ENCODE results near the gene AHNAK. TPM values are rescaled to one million over a fixed set of nuclear protein-coding genes. Genes with fewer than 3 reads are reported as not detected.

AHNAK gene
- total RNA-seq, 3 donors from 2014 or later (not counting 1 experiment from before 2014, with no cell fraction given), result 623 to 740 (median 677) TPM

GRCh38 chr11:62542750-62543567 lies 3.6 kb downstream of the AHNAK start:
- H3K27ac ChIP-seq (ENCODE audit: low read length), result peak overlapping the region; percentile 94
- H3K4me3 ChIP-seq (ENCODE audit: low read length), result peak overlapping the region; percentile 95
- peaks cover 2% of the 10 kb centered on the region for H3K36me3 ChIP-seq (ENCODE audit: control insufficient read depth, insufficient read depth, low read length)
- no peaks in the 10 kb centered on the region for H3K9me3 ChIP-seq (ENCODE audit: control insufficient read depth, insufficient read depth, low read length)
- H3K27me3 ChIP-seq (ENCODE audit: control insufficient read depth, insufficient read depth, low read length), result no peaks in the 10 kb centered on the region
- Mint-ChIP-seq H3K4me3 (peak overlapping the region; percentile 97), H3K36me3 (no peaks in the 10 kb centered on the region), H3K9me3 (no peaks in the 10 kb centered on the region), H3K4me1 (peaks cover 71 to 82% of the 10 kb centered on the region in 2 donors), H3K27ac (peak overlapping the region; percentile 92 to 94), H3K27me3 (ENCODE audit: low read depth in 2 of 2) (no peaks in the 10 kb centered on the region)
- peaks cover 81% of the 10 kb centered on the region for H3K4me1 ChIP-seq (ENCODE audit: control insufficient read depth, insufficient read depth, low read length)
- DNase-seq (peak; percentile 67 to 85), ATAC-seq (peak; percentile 59 to 70 (median 59))
- 8% methylated on average over 30 of the region's 30 CpGs for WGBS (ENCODE audit: insufficient coverage)
- intact Hi-C loops (cut with micrococcal nuclease), result loop anchor here (1.0 to 5.0 kb wide), 2 partner anchors 13 to 116 kb away; no protein-coding TSS in a partner anchor
- TF ChIP-seq CTCF (IDR thresholded peaks at IDR 0.05), result peak; percentile 96

GRCh38 chr11:62542111-62542745 lies 4.4 kb downstream of the AHNAK start:
- intact Hi-C loops (cut with micrococcal nuclease), result loop anchor here (5.0 kb wide), 1 partner anchor 115 kb away; no protein-coding TSS in a partner anchor
- DNase-seq, result no peak
- no peak for TF ChIP-seq CTCF (IDR thresholded peaks at IDR 0.05)
- no peak for ATAC-seq
- Histone ChIP-seq H3K36me3 (ENCODE audit: control insufficient read depth, insufficient read depth, low read length) (peaks cover 2% of the 10 kb centered on the region), H3K4me3 (ENCODE audit: low read length) (peak overlapping the region; percentile 95), H3K27me3 (ENCODE audit: control insufficient read depth, insufficient read depth, low read length) (no peaks in the 10 kb centered on the region), H3K9me3 (ENCODE audit: control insufficient read depth, insufficient read depth, low read length) (no peaks in the 10 kb centered on the region), H3K27ac (ENCODE audit: low read length) (peak overlapping the region; percentile 94), H3K4me1 (ENCODE audit: control insufficient read depth, insufficient read depth, low read length) (peaks cover 80% of the 10 kb centered on the region)
- H3K27ac Mint-ChIP-seq, result peak overlapping the region; percentile 92 to 94
- peak overlapping the region; percentile 97 for H3K4me3 Mint-ChIP-seq
- H3K27me3 Mint-ChIP-seq (ENCODE audit: low read depth in 2 of 2), result no peaks in the 10 kb centered on the region
- peaks cover 63 to 76% of the 10 kb centered on the region in 2 donors for H3K4me1 Mint-ChIP-seq
- H3K36me3 Mint-ChIP-seq, result no peaks in the 10 kb centered on the region
- 59% methylated on average over 6 of the region's 6 CpGs for WGBS (ENCODE audit: insufficient coverage)
- H3K9me3 Mint-ChIP-seq, result no peaks in the 10 kb centered on the region

DNA sequence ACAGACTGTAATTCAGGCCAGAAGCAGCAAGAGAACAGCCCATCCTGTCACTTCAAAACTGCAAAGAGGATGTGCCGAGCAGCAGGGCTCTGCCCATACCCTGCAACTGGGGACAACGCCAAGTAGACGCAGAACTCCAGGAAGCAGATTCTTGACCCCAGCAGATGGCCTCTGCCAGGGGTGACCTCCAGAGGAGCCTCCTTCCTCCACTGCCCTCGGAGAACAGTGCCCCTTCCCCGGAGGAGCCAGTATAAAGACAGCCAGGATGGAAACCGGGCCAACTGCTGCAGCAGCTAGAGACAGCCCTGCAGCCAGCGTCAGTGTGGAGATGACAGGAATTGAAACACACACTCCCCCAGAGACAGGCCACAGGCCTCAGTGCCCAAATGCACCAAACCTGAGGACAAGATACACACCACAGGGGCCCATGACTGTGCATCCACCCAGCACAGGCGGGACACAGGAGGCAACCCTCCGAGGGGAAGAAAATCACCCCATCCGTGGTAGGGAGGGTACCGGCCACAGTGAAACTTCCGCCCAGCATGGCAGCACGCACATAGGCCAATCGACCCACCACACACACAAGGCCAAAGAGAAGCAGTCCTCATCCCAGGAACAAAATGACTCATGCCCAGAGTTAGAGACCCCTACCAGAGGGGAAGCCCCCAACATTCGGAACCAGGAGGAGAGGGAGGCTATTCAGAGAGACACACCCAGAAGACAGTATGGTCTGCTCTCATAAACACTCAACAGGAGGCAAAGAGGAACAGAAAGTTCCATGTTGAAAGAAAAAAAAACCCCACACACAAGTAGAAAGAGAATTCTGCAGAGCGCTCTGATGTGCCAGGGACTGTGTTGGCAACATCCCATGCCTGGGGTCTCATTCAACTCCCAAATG lies 5.6 kb downstream of the AHNAK start:
- no peaks in the 10 kb centered on the region for H3K36me3 Mint-ChIP-seq
- peak overlapping the region; percentile 94 for H3K27ac ChIP-seq (ENCODE audit: low read length)

More for the DNA sequence above, 5.6 kb downstream of the AHNAK start:
- 36% methylated on average over 16 of the region's 16 CpGs for WGBS (ENCODE audit: insufficient coverage)
- H3K4me3 ChIP-seq (ENCODE audit: low read length), result peak overlapping the region; percentile 20
- DNase-seq (peak in 1 of 2 donors; percentile 46), ATAC-seq (peak in 1 of 3 donors; percentile 23)
- H3K36me3 ChIP-seq (ENCODE audit: control insufficient read depth, insufficient read depth, low read length), result peaks cover 3% of the 10 kb centered on the region
- intact Hi-C loops (cut with micrococcal nuclease), result loop anchor here (5.0 kb wide), 1 partner anchor 114 kb away; no protein-coding TSS in a partner anchor
- TF ChIP-seq CTCF (IDR thresholded peaks at IDR 0.05), result no peak
- no peaks in the 10 kb centered on the region for H3K27me3 Mint-ChIP-seq (ENCODE audit: low read depth in 2 of 2)
- H3K9me3 Mint-ChIP-seq, result no peaks in the 10 kb centered on the region
- H3K4me1 Mint-ChIP-seq, result peaks cover 65 to 79% of the 10 kb centered on the region in 2 donors
- no peaks in the 10 kb centered on the region for H3K9me3 ChIP-seq (ENCODE audit: control insufficient read depth, insufficient read depth, low read length)
- H3K4me3 Mint-ChIP-seq, result peak overlapping the region; percentile 97
- H3K4me1 ChIP-seq (ENCODE audit: control insufficient read depth, insufficient read depth, low read length), result peaks cover 78% of the 10 kb centered on the region
- no peaks in the 10 kb centered on the region for H3K27me3 ChIP-seq (ENCODE audit: control insufficient read depth, insufficient read depth, low read length)
- peak overlapping the region; percentile 92 to 94 for H3K27ac Mint-ChIP-seq
